Vagina (tissue), 2 donors: ENCODE measurements around the gene AGBL1.

Experiments
- CTCF ChIP-seq, 3 experiments: fragments of 450-650 bp in 2 of 3; fragments of 200-600 bp in 1 of 3; sonication (generic) in 1 of 3; IDR thresholded peaks; one replicate each; pipeline ENCODE4 v1.5.1; 2017 to 2019; ENCODE audit warnings: antibody characterized with exemption in 3 of 3, mild to moderate bottlenecking in 2 of 3, moderate library complexity in 2 of 3
- POLR2A ChIP-seq, 2 donors: fragments of 450-650 bp; IDR thresholded peaks; one replicate each; pipeline ENCODE4 v1.6.1; 2017; ENCODE audit warnings: antibody characterized with exemption in 2 of 2, mild to moderate bottlenecking in 2 of 2, moderate library complexity in 2 of 2
- POLR2AphosphoS5 ChIP-seq, 2 donors: sonication (generic); formaldehyde crosslinking; IDR thresholded peaks; one replicate each; pipeline ENCODE4 v1.9.0; 2017; ENCODE audit warnings: antibody characterized with exemption in 2 of 2, mild to moderate bottlenecking in 2 of 2, low read depth in 1 of 2; ENCODE audit not compliant: insufficient read depth in 1 of 2

GRCh38 chr15:86300390-86301125, 220.9 kb downstream of the AGBL1 start:
- TF ChIP-seq CTCF (IDR thresholded peaks at IDR 0.05) (no peak), POLR2A (IDR thresholded peaks at IDR 0.05) (no peak), POLR2AphosphoS5 (IDR thresholded peaks at IDR 0.05; ENCODE audit: insufficient read depth in 1 of 2, low read depth in 1 of 2) (no peak)
